GM21423 (cell line): ENCODE measurements around the gene CD38.

Experiments
- ATAC-seq: cut with Tn5 transposase; IDR thresholded peaks from one replicate; pipeline ENCODE4 v1.9.1; 2021; ENCODE audit warnings: mild to moderate bottlenecking, moderate library complexity; ENCODE audit not compliant: unreplicated experiment

Gene CD38

DNA sequence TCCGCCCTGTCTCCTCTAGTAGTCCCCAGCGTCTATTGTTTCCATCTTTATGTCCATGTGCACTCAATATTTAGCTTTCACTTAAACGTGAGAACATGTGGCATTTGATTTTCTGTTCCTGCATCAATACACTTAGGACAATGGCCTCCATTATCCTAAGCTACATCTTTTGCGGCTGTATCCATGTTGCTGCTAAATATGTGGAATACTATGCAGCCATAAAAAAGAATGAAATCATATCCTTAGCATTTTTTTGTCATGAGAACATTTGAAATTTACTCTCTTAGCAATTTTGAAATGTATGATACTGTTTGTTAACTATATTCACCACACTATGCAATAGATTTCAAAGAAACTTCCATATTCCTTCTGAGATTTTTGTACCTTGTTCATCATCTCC lies 19.8 kb upstream of the CD38 start:
- ATAC-seq: no peak

DNA sequence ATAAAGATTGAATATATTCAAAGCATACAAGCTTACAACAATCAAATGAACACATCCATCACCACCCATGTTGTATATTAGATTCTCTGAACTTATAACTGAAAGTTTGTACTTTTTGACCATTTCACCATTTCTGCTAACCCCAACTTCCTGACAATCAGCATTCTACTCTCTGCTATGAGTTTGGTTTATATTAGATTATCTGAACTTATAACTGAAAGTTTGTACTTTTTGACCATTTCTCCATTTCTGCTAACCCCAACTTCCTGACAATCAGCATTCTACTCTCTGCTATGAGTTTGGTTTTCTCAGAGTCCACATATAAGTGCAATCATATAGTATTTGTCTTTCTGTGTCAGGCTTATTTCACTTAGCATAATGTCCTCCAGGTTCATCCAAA lies 15.7 kb upstream of the CD38 start:
- ATAC-seq: peak; percentile 39

GRCh38 chr4:15765391-15765790 lies 12.7 kb upstream of the CD38 start:
- no peak for ATAC-seq

DNA sequence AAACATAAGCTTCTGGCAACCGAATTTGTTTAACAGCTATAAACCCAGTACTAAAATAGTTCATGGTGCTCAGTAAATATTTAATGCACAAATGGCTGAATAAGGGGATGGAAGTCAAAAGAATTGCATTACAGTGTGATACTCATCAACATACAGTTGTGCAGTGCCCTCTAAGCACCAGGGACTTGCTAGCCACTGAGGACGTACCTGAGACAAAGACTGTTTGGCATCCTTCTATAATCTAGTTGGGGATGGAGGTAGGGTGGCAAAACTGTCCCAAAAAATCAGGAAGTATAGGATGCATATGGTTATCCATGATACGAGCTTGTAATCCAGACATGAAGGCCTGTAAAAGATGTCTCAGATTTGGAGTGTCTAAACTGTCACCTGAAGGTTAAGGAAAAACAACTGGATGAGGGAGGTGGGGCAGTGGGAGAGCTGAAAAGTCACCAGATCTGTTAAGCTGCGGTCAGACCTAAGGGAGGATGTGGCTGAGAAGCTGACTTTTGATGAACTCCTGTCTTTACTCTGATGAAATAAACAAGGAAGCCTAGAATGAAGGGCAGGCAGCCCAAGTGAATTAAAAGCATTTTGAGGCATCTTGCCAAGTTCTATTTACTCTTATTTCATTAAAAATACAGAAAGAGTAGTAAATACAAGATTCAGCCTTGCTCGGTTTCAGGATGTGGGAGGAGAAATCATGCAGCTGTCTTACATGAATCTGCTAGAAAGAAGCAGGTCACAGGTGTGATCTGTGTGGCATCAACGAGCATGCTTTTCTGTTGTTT lies 12.0 kb upstream of the CD38 start:
- peak; percentile 62 for ATAC-seq

DNA sequence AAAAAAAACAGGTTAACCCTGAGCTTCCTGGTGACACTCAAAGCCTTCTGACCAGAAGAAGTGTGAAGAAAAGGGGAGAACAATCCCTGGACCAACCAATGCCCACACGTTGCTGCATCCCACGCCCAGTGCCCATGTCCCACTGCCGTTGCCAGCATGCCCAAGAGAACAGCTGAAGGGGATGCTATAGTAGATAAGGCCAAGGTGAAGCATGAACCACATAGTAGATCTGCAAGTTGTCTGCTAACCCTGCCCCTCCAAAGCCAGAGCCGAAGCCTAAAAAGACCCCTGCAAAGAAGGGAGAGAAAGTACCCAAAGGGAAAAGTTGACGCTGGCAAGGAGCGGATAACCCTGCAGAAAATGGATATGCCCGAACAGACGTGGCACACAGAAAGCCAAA lies 11.3 kb upstream of the CD38 start:
- no peak for ATAC-seq

GRCh38 chr4:15769202-15769601 lies 8.9 kb upstream of the CD38 start:
- no peak for ATAC-seq

GRCh38 chr4:15771216-15772058 lies 6.7 kb upstream of the CD38 start:
- peak; percentile 79 for ATAC-seq

DNA sequence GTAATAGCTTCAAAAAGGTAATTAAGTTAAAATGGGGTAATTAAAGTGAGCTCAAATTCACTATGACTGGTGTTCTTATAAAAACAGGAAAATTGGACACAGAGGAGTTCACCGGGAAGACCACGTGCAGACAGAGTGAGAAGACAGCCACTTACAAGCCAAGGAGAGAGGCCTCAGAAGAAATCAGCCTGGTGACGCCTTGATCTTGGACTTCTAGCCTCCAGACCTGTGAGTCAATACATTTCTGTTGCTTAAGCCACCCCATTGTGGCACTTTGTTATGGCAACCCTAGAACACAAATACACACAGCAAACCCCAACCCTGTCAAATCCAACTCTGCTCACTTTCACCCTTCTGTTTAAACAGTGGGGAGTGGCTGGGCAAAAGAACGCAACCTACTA lies 4.1 kb upstream of the CD38 start:
- ATAC-seq: no peak

- peak; percentile 17 for ATAC-seq
These were observed 1.1 kb upstream of the CD38 start for GRCh38 chr4:15776871-15777648.

GRCh38 chr4:15777697-15778288 lies 335 bp upstream of the CD38 start:
- no peak for ATAC-seq

- ATAC-seq: no peak
These were observed 1.2 kb downstream of the CD38 start for GRCh38 chr4:15779306-15779705.

DNA sequence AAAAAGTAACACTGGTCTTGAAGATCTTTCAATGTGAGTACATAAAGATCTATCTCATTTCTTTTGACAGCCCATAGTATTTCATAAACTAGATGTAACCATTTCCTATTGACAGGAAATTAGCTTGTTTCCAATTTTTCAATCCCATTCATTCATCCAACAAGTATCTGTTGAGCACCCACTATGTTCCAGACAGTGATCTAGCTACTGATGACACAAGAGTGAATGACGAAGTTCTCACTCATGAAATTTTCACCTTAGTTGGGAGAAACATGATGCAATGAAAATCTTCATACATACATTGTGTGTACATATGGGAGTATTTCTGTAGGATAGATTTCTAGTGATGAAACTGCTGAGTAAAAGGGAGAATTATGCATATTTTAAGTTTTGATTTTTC lies 1.7 kb downstream of the CD38 start:
- no peak for ATAC-seq

- peak; percentile 26 for ATAC-seq
These were observed 3.4 kb downstream of the CD38 start for GRCh38 chr4:15781427-15782095.

- no peak for ATAC-seq
These were observed 5.5 kb downstream of the CD38 start for GRCh38 chr4:15783676-15784075.

GRCh38 chr4:15784959-15785634 lies 7.0 kb downstream of the CD38 start:
- peak; percentile 82 for ATAC-seq

GRCh38 chr4:15786743-15787142 lies 8.6 kb downstream of the CD38 start:
- no peak for ATAC-seq

- no peak for ATAC-seq
These were observed 14.8 kb downstream of the CD38 start for GRCh38 chr4:15792974-15793373.

DNA sequence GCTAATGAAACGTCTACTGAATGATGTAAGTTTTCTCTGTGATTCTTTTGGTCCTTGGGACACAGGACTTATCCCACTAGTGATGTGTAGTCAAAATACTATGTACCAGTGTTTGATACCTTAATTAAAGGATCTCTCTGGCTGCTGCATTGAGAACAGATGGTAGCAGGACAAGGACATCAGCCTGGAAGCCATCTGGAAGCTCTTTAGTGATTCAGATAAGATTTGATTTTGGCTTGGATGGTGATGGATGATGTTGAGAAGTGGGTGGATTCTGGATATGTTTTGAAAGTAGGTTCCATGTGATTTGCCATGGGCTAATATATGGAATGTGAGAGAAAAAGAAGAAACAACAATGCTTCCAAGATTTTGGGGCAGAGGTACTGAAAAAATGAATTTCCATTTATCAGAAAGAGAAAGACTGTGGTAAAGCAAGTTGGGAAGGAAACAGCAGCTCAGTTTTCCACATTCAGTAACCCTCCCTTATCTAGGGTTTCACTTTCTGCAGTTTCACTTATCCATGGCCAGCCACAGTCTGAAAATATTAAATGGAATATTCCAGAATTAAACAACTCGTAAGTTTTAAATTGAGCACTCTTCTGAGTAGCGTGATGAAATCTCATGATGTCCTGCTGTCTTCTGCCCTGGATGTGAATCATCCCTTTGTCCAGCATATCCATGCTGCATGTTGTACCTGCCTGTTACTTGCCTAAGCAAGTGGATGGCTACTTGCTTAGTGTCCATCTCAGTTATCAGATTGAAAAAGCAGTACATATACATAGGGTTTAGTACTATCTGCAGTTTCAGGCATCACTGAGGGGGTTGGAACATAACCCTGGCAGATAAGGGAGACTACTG lies 15.6 kb downstream of the CD38 start:
- no peak for ATAC-seq

DNA sequence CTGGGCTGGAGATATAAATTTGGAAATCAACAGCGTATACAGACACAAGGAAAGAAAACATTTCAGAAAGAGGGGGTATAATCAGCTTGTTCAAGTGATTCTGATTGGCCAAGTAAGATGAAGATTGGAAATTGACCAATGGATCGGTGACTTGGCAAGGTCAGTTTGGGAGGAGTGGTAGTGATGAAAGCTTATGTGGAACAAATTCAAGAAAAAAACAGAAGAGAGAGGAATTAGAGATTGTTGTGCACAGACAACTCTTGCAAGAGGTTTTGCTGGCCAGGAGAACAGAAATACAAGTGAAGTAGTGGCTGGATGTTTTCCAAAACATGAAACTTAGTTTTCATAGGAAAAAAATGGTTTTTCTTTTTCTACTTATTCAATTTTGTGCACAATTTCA lies 16.3 kb downstream of the CD38 start:
- ATAC-seq: no peak
